B cell (primary cell): ENCODE data around the gene NSMCE3. TPM values are rescaled to one million over a fixed set of nuclear protein-coding genes. Genes with fewer than 3 reads are reported as not detected.

Experiments
- ATAC-seq: fragments of 200-7000 bp; cut with Tn5 transposase; one replicate; pipeline ENCODE4 v1.10.0; 2021; ENCODE audit warnings: low read depth, mild to moderate bottlenecking, moderate number of reproducible peaks, moderate library complexity
- CTCF ChIA-PET: fragments of 350-600 bp; sonication (Branson Sonifier 250); formaldehyde crosslinking; loops from one replicate; lab custom pipeline; 2021; ENCODE audit warnings: antibody characterized with exemption, inconsistent platforms; lab: Charles Lee
- POLR2A ChIA-PET: fragments of 350-600 bp; sonication (Branson Sonifier 250); formaldehyde crosslinking; loops from one replicate; lab custom pipeline; 2021; ENCODE audit warnings: antibody characterized with exemption; lab: Charles Lee
- DNase-seq: peaks from one replicate; pipeline ENCODE4 v3.0.0; 2013
- H2AFZ ChIP-seq: 2 replicates; pipeline ENCODE4 v1.6.1; 2012; ENCODE audit warnings: mild to moderate bottlenecking, low read depth, low read length; ENCODE audit not compliant: insufficient read depth, poor library complexity, severe bottlenecking
- H3K27ac ChIP-seq, 2 donors: 1 replicate in 1 of 2; 2 replicates in 1 of 2; pipeline ENCODE4 v1.5.1; 2012 to 2013; ENCODE audit warnings: low read length in 2 of 2, mild to moderate bottlenecking in 2 of 2, moderate library complexity in 1 of 2
- H3K27me3 ChIP-seq, 4 experiments: fragments of 200-600 bp in 1 of 4; sonication (generic) in 1 of 4; replicated peaks in 1 of 4; 1 replicate in 2 of 4; 2 replicates in 2 of 4; pipeline versions ENCODE4 v1.6.1 to v1.7.0; 2013 to 2016; ENCODE audit warnings: low read length in 3 of 4, mild to moderate bottlenecking in 2 of 4, mixed read lengths in 1 of 4, moderate library complexity in 1 of 4; ENCODE audit not compliant: insufficient read depth in 4 of 4, control insufficient read depth in 3 of 4; ENCODE audit errors: control extremely low read depth in 1 of 4
- H3K36me3 ChIP-seq, 2 experiments: replicated peaks in 1 of 2; 1 replicate in 1 of 2; 2 replicates in 1 of 2; pipeline versions ENCODE4 v1.6.1 to v1.7.1; 2013; ENCODE audit warnings: low read length in 1 of 2; ENCODE audit not compliant: insufficient read depth in 2 of 2, control insufficient read depth in 1 of 2; ENCODE audit errors: control extremely low read depth in 1 of 2, extremely low read depth in 1 of 2
- H3K4me1 ChIP-seq, 2 donors: fragments of 200-600 bp in 1 of 2; sonication (generic) in 1 of 2; 1 replicate in 1 of 2; 2 replicates in 1 of 2; pipeline versions ENCODE4 v1.5.1 to v1.6.1; 2013 to 2017; ENCODE audit warnings: low read length in 2 of 2; ENCODE audit not compliant: control insufficient read depth in 2 of 2, insufficient read depth in 2 of 2
- H3K4me2 ChIP-seq: replicated peaks from 2 replicates; pipeline ENCODE3; 2012; ENCODE audit warnings: mild to moderate bottlenecking, low read depth, low read length; ENCODE audit not compliant: poor library complexity, severe bottlenecking
- H3K4me3 ChIP-seq, 5 experiments: fragments of 200-600 bp in 1 of 5; sonication (generic) in 1 of 5; 1 replicate in 3 of 5; 2 replicates in 2 of 5; pipeline versions ENCODE4 v1.5.1 to v1.7.0; 2011 to 2016; ENCODE audit warnings: low read length in 4 of 5, mild to moderate bottlenecking in 4 of 5, low read depth in 2 of 5, control low read depth in 1 of 5, moderate library complexity in 1 of 5; ENCODE audit not compliant: insufficient read depth in 1 of 5; ENCODE audit errors: control extremely low read depth in 1 of 5, extremely low read depth in 1 of 5
- H3K79me2 ChIP-seq: fragments of 200-600 bp; sonication (generic); one replicate; pipeline ENCODE4 v1.6.0; 2016; ENCODE audit warnings: low read length; ENCODE audit not compliant: control insufficient read depth, insufficient read depth
- H3K9ac ChIP-seq: fragments of 200-600 bp; sonication (generic); 2 replicates; pipeline ENCODE4 v1.6.1; 2017; ENCODE audit warnings: mild to moderate bottlenecking, low read length, moderate library complexity
- H3K9me3 ChIP-seq, 3 donors: one replicate each; pipeline versions ENCODE4 v1.6.1 to v1.7.1; 2013; ENCODE audit warnings: low read length in 2 of 3; ENCODE audit not compliant: control insufficient read depth in 2 of 3, insufficient read depth in 1 of 3; ENCODE audit errors: control extremely low read depth in 1 of 3
- H4K20me1 ChIP-seq: 2 replicates; pipeline ENCODE4 v1.6.0; 2012; ENCODE audit warnings: mild to moderate bottlenecking, low read length; ENCODE audit not compliant: insufficient read depth, control insufficient read depth, poor library complexity, severe bottlenecking
- H3K27ac Mint-ChIP-seq: one replicate; pipeline ENCODE4 v1.8.0; 2021; ENCODE audit warnings: mixed read lengths
- H3K27me3 Mint-ChIP-seq: one replicate; pipeline ENCODE4 v1.8.0; 2021; ENCODE audit warnings: mixed read lengths
- H3K4me1 Mint-ChIP-seq: one replicate; pipeline ENCODE4 v1.8.0; 2021; ENCODE audit warnings: mixed read lengths
- H3K4me3 Mint-ChIP-seq: one replicate; pipeline ENCODE4 v1.8.0; 2021; ENCODE audit warnings: mixed read lengths
- H3K9me3 Mint-ChIP-seq: one replicate; pipeline ENCODE4 v1.8.0; 2022; ENCODE audit warnings: mixed read lengths; ENCODE audit not compliant: insufficient read depth
- EZH2 ChIP-seq: IDR thresholded peaks from 2 replicates; pipeline ENCODE4 v1.6.1; 2012; ENCODE audit warnings: borderline replicate concordance, low read depth, mild to moderate bottlenecking, moderate library complexity, low read length; ENCODE audit not compliant: insufficient read depth, poor library complexity, severe bottlenecking
- WGBS: methylation state at CpG from one replicate; pipeline ENCODE4 v1.1.5; 2013; ENCODE audit warnings: missing lambda C conversion rate; ENCODE audit not compliant: insufficient coverage; 5-methylcytosine and 5-hydroxymethylcytosine counted together
- intact Hi-C: fragments of 100-400 bp; cut with micrococcal nuclease; formaldehyde crosslinking; loops from one replicate; pipeline ENCODE4 v1.10.0; 2022
- polyA plus RNA-seq: library from polyadenylated mRNA; depleted of rRNA; stranded (reverse); fragments of >200 nt; gene quantifications from 2 replicates; pipeline ENCODE4 v1.2.3, GENCODE V29; 2012
- total RNA-seq, 2 donors: library from RNA; stranded (reverse); fragments of 120-200 nt in 1 of 2; gene quantifications; 1 replicate in 1 of 2; 2 replicates in 1 of 2; pipeline versions ENCODE4 v1.2.3 to v1.2.4, GENCODE V29; 2013 to 2022
- TF ChIP-seq, protein P1 (sequence below): fragments of 200-600 bp; IDR thresholded peaks from one replicate; pipeline ENCODE4 v1.8.0; 2022; ENCODE audit warnings: antibody characterized with exemption, mild to moderate bottlenecking

The NSMCE3 gene
- total and polyA plus RNA-seq, 2 donors (not counting 1 experiment from before 2014, with no cell fraction given), result 16.8 to 26.9 TPM

DNA sequence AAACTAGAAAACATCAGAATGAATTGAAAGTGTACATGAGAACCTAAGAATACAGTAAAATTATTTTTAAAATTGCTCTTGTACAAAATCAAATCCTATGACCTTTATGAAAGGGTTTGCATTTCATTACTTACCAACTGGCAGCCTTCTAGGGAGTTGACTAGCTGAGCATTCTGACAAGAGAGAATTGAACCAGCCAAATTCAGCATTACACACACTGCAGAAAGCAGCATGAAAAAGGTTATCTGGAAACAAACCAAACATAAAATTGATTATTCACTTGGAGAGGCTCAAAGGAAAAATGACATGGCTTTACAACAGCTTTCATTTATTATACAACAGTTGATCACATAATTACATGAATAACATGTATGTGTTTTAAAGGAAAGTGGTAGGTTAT lies 17.4 kb downstream of the NSMCE3 start:
- peaks cover 4% of the 10 kb centered on the region for H3K9me3 Mint-ChIP-seq
- no peak overlapping the region for H3K27ac ChIP-seq
- H3K4me2 ChIP-seq, result no peak overlapping the region
- no peaks in the 10 kb centered on the region for H3K79me2 ChIP-seq
- H3K27me3 ChIP-seq, result no peaks in the 10 kb centered on the region
- H3K4me1 Mint-ChIP-seq, result no peaks in the 10 kb centered on the region
- TF ChIP-seq, protein P1, sequence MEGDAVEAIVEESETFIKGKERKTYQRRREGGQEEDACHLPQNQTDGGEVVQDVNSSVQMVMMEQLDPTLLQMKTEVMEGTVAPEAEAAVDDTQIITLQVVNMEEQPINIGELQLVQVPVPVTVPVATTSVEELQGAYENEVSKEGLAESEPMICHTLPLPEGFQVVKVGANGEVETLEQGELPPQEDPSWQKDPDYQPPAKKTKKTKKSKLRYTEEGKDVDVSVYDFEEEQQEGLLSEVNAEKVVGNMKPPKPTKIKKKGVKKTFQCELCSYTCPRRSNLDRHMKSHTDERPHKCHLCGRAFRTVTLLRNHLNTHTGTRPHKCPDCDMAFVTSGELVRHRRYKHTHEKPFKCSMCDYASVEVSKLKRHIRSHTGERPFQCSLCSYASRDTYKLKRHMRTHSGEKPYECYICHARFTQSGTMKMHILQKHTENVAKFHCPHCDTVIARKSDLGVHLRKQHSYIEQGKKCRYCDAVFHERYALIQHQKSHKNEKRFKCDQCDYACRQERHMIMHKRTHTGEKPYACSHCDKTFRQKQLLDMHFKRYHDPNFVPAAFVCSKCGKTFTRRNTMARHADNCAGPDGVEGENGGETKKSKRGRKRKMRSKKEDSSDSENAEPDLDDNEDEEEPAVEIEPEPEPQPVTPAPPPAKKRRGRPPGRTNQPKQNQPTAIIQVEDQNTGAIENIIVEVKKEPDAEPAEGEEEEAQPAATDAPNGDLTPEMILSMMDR, result no peak
- no peak for TF ChIP-seq EZH2
- peaks cover 0 to 7% (median 0%) of the 10 kb centered on the region in 3 donors for H3K9me3 ChIP-seq
- no peaks in the 10 kb centered on the region for H4K20me1 ChIP-seq
- ATAC-seq (no peak), DNase-seq (no peak)
- H3K4me3 Mint-ChIP-seq, result no peak overlapping the region
- CTCF ChIA-PET, result no interaction called here
- no peak overlapping the region for H3K9ac ChIP-seq
- H3K27ac Mint-ChIP-seq, result no peak overlapping the region
- H3K36me3 ChIP-seq, result no peaks in the 10 kb centered on the region
- peaks cover 3% of the 10 kb centered on the region for H3K27me3 Mint-ChIP-seq
- no peak overlapping the region for H3K4me3 ChIP-seq
- no peaks in the 10 kb centered on the region for H3K4me1 ChIP-seq
- POLR2A ChIA-PET, result no interaction called here
- intact Hi-C loops, result no loop called here
- no peak overlapping the region for H2AFZ ChIP-seq

DNA sequence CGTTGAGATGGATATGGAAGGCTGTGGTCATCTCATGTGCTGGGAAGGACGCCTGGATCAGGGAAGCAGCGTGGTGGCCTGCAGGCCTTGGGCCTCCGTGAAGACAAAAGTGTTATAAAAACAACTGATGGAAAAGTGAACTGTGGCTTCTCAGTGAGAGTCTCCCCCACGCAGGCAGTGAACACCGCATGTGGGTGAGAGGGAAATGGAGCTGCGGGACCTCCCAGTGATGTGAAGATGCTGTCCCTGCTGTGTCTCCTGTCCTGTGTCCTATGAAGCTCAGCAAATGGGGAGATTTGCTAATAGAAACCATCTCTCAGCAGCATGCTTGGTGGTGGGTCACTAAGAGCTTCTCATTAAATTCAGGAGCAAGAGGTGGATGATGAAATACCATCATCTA lies 25.1 kb downstream of the NSMCE3 start:
- intact Hi-C loops, result no loop called here

More for the DNA sequence above, 25.1 kb downstream of the NSMCE3 start:
- 91% methylated on average over 5 of the region's 7 CpGs for WGBS
- no peak for TF ChIP-seq EZH2
- TF ChIP-seq, protein P1, result no peak
- H4K20me1 ChIP-seq, result no peaks in the 10 kb centered on the region
- Mint-ChIP-seq H3K27me3 (peaks cover 12% of the 10 kb centered on the region), H3K4me1 (no peaks in the 10 kb centered on the region), H3K4me3 (no peak overlapping the region), H3K9me3 (peaks cover under 1% of the 10 kb centered on the region), H3K27ac (no peak overlapping the region)
- H3K9ac ChIP-seq, result no peak overlapping the region
- ChIA-PET POLR2A (no interaction called here), CTCF (no interaction called here)
- H2AFZ ChIP-seq, result no peak overlapping the region
- ATAC-seq (no peak), DNase-seq (no peak)
- no peak overlapping the region for H3K4me2 ChIP-seq
- no peaks in the 10 kb centered on the region for H3K79me2 ChIP-seq
- no peak overlapping the region for H3K4me3 ChIP-seq
- H3K27me3 ChIP-seq, result no peaks in the 10 kb centered on the region
- no peaks in the 10 kb centered on the region for H3K36me3 ChIP-seq
- no peak overlapping the region for H3K27ac ChIP-seq
- no peaks in the 10 kb centered on the region for H3K4me1 ChIP-seq
- H3K9me3 ChIP-seq, result peaks cover 0 to 3% (median 0%) of the 10 kb centered on the region in 3 donors
